GM21717 (cell line): ENCODE results near the gene SLC6A19.

ENCODE experiments used
- ATAC-seq: cut with Tn5 transposase; IDR thresholded peaks from one replicate; pipeline ENCODE4 v1.9.1; 2021; ENCODE audit warnings: mild to moderate bottlenecking, moderate library complexity; ENCODE audit not compliant: unreplicated experiment

SLC6A19 gene

DNA sequence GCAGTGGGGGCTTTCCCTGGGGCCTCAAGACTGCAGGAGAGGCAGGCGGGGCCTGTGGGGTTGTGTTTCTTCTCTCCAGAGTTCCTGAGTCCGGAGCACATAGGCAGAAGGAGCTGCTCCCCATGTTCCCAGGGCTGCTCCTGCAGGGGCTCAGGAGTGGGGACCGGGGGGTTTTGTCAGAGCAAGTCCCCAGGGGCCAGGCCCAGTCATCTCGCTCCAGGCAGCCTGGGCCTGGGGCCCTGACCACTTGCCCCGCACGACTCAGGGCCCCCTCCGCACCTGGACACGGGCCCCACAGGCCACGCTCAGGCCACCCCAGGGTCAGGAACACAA lies 22.0 kb upstream of the SLC6A19 start:
- no peak for ATAC-seq

DNA sequence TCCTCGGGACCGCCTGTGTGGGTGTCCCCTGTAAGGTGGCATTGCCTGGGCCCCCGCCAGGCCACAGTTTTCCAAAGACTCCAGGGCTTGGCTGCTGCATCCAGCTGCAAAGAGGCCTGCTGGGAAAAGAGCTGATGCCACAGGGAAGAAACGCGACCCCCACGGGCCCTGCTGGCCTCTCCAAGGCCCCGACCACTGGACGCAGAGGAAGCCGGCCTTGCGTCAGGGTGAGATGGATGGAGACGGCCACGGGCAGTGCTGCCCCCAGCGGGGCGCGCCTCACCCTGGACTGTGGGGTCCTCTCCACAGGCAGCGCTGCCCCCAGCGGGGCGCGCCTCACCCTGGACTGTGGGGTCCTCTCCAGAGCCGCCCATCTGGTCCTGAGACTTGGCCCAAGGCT lies 21.3 kb upstream of the SLC6A19 start:
- no peak for ATAC-seq

- no peak for ATAC-seq
These were observed 20.5 kb upstream of the SLC6A19 start for GRCh38 chr5:1180841-1181271.

DNA sequence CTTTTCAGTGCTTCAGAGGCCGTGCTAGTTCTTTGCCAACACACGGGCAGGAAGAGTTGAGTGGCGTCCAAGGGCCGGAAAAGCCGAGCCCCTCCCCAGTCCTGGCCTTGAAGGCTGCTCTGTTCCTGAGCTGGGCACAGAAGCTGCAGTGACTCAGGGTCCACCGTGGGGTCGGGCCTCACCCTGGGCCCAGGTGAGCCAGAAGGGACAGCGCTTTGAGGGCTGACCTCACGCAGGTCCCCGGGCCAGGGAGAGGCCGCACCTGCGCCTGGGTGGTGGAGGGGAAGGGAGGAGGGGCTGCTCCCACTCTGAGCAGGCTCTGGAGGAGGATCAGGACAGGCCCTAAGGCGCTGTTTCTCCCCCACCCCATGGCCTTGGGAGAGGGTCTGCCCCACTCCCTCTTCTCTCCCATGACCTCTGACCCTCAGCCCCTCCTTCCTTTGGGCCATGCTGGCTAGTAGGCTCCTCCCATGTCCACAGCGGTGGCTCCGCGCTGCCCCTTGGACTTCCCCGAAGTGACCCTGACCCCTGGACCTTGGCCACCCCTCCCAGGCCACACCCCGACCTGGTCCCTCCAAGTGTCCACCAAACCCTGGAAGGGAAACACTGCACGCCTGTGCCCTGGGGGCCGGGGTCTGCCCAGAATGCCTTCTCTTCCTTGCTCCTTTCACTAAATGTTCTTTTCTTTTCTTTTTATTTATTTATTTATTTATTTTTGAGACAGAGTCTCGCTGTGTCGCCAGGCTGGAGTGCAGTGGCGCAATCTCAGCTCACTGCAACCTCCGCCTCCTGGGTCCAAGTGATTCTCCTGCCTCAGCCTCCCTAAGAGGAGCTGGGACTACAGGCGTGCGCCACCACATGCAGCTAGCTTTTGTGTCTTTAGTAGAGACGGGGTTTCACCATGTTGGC lies 19.7 kb upstream of the SLC6A19 start:
- ATAC-seq = no peak

DNA sequence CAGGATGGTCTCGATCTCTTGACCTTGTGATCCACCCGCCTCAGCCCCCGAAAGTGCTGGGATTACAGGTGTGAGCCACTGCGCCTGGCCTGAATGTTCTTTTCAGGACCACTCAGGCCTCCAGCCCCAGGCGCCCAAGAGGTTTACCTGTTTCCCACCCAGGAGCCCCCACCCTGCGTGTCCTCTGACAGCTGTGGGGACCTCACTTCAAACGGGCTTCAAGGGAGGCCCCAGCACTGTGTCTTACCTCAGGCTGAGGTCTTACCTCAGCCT lies 19.1 kb upstream of the SLC6A19 start:
- ATAC-seq = no peak

- no peak for ATAC-seq
These were observed 18.6 kb upstream of the SLC6A19 start for GRCh38 chr5:1182633-1183423.

DNA sequence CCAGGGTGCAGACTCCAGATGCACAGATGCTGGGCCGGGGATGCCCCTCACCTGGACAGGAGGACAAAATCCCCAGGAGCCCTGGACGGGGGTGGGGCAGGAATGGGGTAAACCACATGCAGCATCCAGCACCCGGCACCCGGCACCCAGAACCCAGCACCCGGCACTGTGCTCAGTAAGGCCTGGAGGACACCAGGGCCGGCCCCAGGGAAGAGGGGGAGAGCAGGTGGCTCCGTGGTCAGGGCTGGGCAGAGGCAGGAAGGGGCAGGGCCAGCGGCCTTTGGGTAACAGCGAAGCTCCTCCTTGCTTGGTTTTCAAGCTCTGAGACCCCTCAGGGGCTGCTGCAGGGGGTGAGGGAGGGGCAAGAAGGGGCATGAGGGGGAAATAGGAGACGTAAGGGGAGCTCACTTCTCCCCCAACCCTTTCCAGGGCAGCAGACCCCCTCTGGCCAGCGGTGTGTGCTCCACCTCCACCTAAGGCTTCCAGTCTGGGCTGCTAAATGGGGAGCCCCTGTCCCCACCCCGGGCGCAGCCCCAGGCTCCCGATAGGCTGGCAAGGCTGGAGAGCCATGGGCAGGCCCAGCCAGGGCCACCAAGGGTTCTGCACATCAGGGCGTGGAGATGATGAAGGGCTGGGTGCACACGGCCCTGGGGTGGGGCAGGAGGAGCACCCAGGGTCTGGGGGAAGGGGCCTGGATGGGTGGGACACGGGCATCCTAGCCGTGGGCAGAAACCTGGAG lies 17.8 kb upstream of the SLC6A19 start:
- ATAC-seq = no peak

GRCh38 chr5:1184163-1184470 lies 17.3 kb upstream of the SLC6A19 start:
- ATAC-seq = no peak

- ATAC-seq = no peak
These were observed 16.9 kb upstream of the SLC6A19 start for GRCh38 chr5:1184481-1184880.

DNA sequence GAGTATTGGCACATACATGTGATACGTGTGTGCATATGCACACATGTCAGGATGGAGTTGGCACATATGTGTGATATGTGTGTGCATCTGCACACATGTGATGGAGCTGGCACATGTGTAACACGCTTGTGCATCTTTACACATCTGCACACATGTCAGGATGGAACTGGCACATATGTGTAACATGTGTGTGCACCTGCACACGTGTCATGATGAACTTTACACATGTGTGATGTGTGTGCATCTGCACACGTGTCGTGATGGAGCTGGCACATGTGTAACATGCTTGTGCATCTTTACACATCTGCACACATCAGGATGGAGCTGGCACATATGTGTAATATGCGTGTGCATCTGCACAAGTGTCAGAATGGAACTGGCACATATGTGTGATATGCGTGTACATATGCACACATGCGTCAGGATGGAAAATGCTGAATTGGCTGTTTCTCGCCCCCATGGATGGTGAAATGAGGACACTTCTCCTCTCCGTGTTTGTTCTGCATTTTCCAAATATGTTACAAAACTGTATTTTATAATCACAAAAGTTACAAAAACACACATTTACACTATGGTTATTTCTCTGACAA lies 16.3 kb upstream of the SLC6A19 start:
- ATAC-seq = no peak

DNA sequence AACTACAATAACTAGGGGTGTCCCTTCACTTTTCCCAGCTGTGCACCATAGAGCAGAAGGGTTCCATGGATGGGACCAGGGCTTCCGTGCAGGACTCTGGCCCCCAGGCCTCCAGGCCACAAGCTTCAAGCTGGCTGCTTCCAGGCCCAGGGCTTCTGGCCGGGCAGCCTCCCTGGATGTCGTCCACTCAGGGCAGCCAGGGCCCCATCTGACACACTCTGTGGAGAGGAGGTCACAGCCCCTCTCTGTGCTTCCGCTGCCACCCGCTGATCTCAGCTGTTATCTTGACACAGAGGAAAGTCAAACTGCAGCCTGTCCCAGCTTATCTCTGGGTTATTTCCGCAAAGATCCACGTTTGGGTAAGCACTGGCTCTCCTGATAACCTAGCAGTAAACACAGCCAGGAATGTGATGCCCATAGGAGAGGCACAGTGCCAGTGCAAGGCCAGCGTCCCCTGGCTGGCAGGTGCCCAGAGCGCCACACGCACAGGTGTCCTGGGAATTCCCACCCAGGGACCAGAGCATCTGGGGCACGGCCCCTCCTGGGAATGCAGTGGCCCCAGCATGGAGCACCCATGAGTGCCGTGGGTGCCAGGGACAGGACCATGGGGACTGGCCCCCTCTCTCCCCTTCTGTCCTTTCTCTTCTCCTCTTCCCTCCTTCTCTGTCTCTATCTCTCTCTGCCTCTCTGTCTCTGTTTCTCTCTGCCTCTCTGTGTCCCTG lies 15.6 kb upstream of the SLC6A19 start:
- ATAC-seq = no peak

GRCh38 chr5:1186351-1187233 lies 14.8 kb upstream of the SLC6A19 start:
- ATAC-seq = no peak

- no peak for ATAC-seq
These were observed 14.0 kb upstream of the SLC6A19 start for GRCh38 chr5:1187234-1187949.

GRCh38 chr5:1187950-1188334 lies 13.5 kb upstream of the SLC6A19 start:
- no peak for ATAC-seq

DNA sequence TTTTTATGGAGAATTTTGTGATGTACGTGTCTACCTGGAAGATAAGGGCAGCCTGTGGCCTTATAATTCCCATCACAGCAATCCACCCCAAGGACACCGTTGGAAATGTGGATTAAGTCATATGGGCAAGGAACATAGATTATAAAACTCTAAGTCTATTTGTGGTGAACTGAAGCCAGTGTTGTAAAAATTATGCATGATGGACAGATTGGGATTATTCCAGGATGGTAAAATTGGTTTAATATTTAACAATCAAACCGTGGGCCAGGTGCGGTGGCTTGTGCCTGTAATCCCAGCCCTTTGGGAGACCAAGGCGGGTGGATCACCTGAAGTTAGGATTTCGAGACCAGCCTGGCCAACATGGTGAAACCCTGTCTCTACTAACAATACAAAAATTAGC lies 12.9 kb upstream of the SLC6A19 start:
- no peak for ATAC-seq

GRCh38 chr5:1189269-1189668 lies 12.1 kb upstream of the SLC6A19 start:
- no peak for ATAC-seq

DNA sequence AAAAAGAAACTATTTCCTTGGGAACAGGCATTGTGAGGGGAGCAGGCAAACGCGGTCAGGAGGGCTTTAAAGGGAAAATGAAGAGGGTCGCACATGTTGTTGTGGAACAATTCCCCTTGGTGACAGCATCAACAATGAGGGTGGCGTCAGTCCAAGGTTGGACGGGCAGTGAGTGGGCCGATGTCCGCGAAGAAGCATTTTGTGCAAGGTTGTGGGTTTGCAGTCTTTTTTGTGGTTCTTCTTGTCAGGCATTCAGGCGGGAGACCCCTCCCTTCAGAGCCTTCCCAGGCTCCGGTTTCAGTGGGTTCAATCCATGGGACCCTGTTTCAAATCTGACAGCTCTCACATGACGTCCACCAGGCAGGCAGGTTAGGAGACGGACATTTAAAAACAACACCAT lies 11.1 kb upstream of the SLC6A19 start:
- no peak for ATAC-seq

DNA sequence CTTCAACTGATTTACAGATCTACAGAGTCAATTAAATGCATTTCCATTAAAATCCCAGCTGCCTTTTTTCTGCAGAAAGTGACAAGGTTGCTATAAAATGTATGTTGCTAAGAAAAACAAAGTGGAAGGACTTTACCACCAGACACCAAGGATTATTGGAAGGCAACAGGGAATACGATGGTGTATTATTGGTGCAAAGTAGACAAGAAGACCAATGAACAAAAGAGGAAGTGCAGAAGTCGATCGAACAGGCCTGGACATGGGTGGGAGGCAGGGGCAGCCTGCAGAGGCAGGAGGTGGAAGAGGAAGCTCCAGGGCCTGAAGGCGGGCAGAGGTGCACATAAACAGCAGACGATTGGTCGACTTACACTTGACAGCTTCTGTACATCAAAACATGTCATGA lies 10.6 kb upstream of the SLC6A19 start:
- no peak for ATAC-seq

DNA sequence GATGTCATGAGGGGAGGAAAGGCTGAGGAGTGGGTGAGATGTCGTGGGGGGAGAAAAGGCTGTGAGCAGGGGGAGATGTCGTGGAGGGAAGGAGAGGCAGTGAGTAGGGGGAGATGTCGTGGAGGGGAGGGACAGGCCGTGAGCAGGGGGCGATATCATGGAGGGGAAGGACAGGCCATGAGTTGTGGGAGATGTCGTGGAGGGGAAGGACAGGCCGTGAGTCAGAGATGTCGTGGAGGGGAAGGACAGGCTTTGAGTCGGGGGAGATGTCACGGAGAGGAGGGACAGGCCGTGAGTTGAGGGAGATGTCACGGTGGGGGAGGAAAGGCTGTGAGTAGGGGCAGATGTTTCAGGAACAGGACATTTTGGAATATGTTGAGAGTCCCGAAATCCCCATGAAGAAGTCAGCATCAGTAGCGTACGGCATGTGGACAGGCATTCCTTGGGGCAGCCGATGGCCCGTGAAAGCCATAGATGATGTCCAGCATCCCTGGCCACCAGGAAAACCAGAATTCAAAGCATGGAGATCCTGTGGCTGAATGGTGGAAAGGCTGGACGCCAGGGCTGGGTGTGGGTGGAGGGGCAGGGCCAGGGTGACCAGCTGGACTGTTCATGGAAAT lies 8.3 kb upstream of the SLC6A19 start:
- ATAC-seq = no peak
